Smooth muscle cell (in vitro differentiated cells): Measurements from ENCODE around the gene AFF1. TPM values are rescaled to one million over a fixed set of nuclear protein-coding genes. Genes with fewer than 3 reads are reported as not detected.

Experiments
- DNase-seq: peaks from one replicate; lab custom pipeline; 2025; ENCODE audit not compliant: unreplicated experiment; lab: John Stamatoyannopoulos, UW
- H2AFZ ChIP-seq: fragments of 200-600 bp; sonication (generic); 2 replicates; pipeline ENCODE4 v1.6.0; 2016; ENCODE audit warnings: antibody characterized with exemption, low read depth, mild to moderate bottlenecking
- H3F3A ChIP-seq: fragments of 200-600 bp; sonication (generic); 2 replicates; pipeline ENCODE4 v1.6.0; 2017; ENCODE audit warnings: antibody characterized with exemption, low read depth
- H3K27ac ChIP-seq: fragments of 200-600 bp; sonication (generic); 2 replicates; pipeline ENCODE4 v1.5.1; 2016; ENCODE audit warnings: low read depth, mild to moderate bottlenecking
- H3K27me3 ChIP-seq: fragments of 200-600 bp; sonication (generic); 2 replicates; pipeline ENCODE4 v1.6.1; 2016; ENCODE audit warnings: low read depth, mild to moderate bottlenecking
- H3K36me3 ChIP-seq: fragments of 200-600 bp; sonication (generic); 2 replicates; pipeline ENCODE4 v1.5.1; 2016; ENCODE audit warnings: low read depth
- H3K4me1 ChIP-seq: fragments of 200-600 bp; sonication (generic); 2 replicates; pipeline ENCODE4 v1.5.1; 2016; ENCODE audit warnings: low read depth
- H3K4me2 ChIP-seq: fragments of 200-600 bp; sonication (generic); 2 replicates; pipeline ENCODE4 v1.6.0; 2016; ENCODE audit warnings: mild to moderate bottlenecking
- H3K4me3 ChIP-seq: fragments of 200-600 bp; sonication (generic); 2 replicates; pipeline ENCODE4 v1.5.1; 2016; ENCODE audit warnings: mild to moderate bottlenecking
- H3K79me2 ChIP-seq: fragments of 200-600 bp; sonication (generic); 2 replicates; pipeline ENCODE4 v1.6.0; 2016; ENCODE audit warnings: low read depth, mild to moderate bottlenecking
- H3K9ac ChIP-seq: fragments of 200-600 bp; sonication (generic); 2 replicates; pipeline ENCODE4 v1.6.0; 2016; ENCODE audit warnings: low read depth
- H3K9me3 ChIP-seq: fragments of 200-600 bp; sonication (generic); replicated peaks from 2 replicates; pipeline ENCODE4 v1.5.1; 2016; ENCODE audit warnings: low read depth
- H4K20me1 ChIP-seq: fragments of 200-600 bp; sonication (generic); 2 replicates; pipeline ENCODE4 v1.6.0; 2016; ENCODE audit warnings: low read depth
- CTCF ChIP-seq: fragments of 200-600 bp; sonication (generic); IDR thresholded peaks from 2 replicates; pipeline ENCODE4 v1.5.1; 2017; ENCODE audit warnings: borderline replicate concordance, mild to moderate bottlenecking, antibody characterized with exemption; ENCODE audit not compliant: insufficient read depth, poor library complexity, severe bottlenecking
- WGBS: methylation state at CpG from one replicate; pipeline ENCODE4 v1.1.7; 2016; ENCODE audit warnings: low lambda C conversion rate; 5-methylcytosine and 5-hydroxymethylcytosine counted together
- polyA plus RNA-seq: library from polyadenylated mRNA; unstranded; fragments of >200 nt; fragmentation: Nextera tagmentation; extraction: Ambion mirVana; gene quantifications from 2 replicates; pipeline ENCODE4 v1.2.1, GENCODE V29; 2016
- total RNA-seq: library from RNA; depleted of rRNA; stranded (reverse); fragments of >200 nt; gene quantifications from 2 replicates; pipeline ENCODE4 v1.2.3, GENCODE V29; 2014

The AFF1 gene
- total and polyA plus RNA-seq, 2 experiments from 2014 or later = 6.6 to 17.7 TPM

DNA sequence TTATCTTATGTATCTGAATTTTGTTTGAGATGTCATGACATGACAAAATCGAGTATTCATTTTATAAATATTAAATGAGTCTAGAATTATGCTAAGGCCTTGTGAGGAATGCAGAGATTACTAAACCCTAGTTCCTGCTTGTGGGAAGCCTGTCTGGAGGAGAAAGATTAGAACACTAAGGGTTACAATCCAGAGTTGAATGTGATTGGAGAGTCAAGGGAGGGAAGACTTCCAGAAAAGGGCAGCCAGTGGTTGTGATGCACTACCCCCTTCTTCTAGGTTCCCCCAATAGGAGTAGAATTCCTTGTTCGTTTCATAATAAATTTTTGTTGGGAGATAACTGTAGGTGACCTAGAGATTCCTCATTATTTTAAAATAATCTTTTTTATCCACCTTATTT, 141.1 kb downstream of the AFF1 start:
- H3K79me2 ChIP-seq = peaks cover 39% of the 10 kb centered on the region
- H3K36me3 ChIP-seq = no peaks in the 10 kb centered on the region
- H3K4me1 ChIP-seq = peaks cover 39% of the 10 kb centered on the region
- H3K27me3 ChIP-seq = no peaks in the 10 kb centered on the region
- peak overlapping the region; percentile 84 for H3K27ac ChIP-seq
- no peak overlapping the region for H3K4me3 ChIP-seq
- no peaks in the 10 kb centered on the region for H3F3A ChIP-seq
- 70% methylated on average over 2 of the region's 2 CpGs for WGBS
- DNase-seq = no peak
- peak overlapping the region; percentile 36 for H3K4me2 ChIP-seq
- H2AFZ ChIP-seq = no peak overlapping the region
- H4K20me1 ChIP-seq = peaks cover 21% of the 10 kb centered on the region
- H3K9me3 ChIP-seq = no peaks in the 10 kb centered on the region
- no peak overlapping the region for H3K9ac ChIP-seq
- TF ChIP-seq CTCF = no peak

GRCh38 chr4:87076690-87077358, 142.0 kb downstream of the AFF1 start:
- peaks cover 39% of the 10 kb centered on the region for H3K4me1 ChIP-seq
- no peak overlapping the region for H3K9ac ChIP-seq
- 88% methylated on average over 6 of the region's 6 CpGs for WGBS
- H3K4me3 ChIP-seq = no peak overlapping the region
- peaks cover 40% of the 10 kb centered on the region for H3K79me2 ChIP-seq
- no peak for DNase-seq
- H3K36me3 ChIP-seq = no peaks in the 10 kb centered on the region
- no peak overlapping the region for H2AFZ ChIP-seq
- H4K20me1 ChIP-seq = peaks cover 21% of the 10 kb centered on the region
- no peak for TF ChIP-seq CTCF
- no peaks in the 10 kb centered on the region for H3K9me3 ChIP-seq
- no peaks in the 10 kb centered on the region for H3K27me3 ChIP-seq
- H3F3A ChIP-seq = no peaks in the 10 kb centered on the region
- no peak overlapping the region for H3K27ac ChIP-seq
- H3K4me2 ChIP-seq = no peak overlapping the region

DNA sequence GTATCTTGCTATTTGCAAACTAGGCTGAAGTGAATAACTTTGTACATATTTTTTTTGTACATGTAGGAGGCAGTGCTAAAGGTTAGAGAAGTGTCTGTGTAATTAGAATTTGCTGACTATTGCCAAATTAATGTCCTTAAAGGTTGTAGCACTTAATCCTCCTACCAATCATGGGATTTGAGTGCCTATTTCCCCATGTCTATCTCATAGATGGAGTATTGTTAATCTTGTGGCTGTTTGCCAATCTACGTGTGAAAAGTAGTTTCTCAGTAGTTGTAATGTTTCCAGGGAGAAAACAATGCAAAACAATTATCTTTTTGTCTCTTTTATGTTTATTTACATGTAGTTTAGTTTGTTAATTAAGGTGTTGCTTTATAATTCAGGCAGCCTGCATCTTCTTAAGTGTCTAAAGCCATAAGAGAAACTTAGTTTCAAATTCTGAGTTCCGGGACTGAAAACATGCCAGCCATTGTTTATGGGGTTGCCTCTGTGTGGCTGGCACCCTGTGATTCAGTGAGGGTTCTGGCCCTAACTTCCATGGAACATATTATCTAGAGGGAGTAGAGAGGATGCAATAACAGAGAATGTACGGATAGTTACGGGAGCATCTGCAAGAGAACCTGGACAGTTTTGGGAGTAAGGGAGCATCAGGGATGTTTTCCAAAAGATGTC, 143.2 kb downstream of the AFF1 start:
- Histone ChIP-seq H3K4me1 (peaks cover 39% of the 10 kb centered on the region), H3K27ac (no peak overlapping the region), H3K79me2 (peaks cover 49% of the 10 kb centered on the region), H3K9me3 (no peaks in the 10 kb centered on the region), H3K36me3 (no peaks in the 10 kb centered on the region), H3K4me2 (no peak overlapping the region), H3F3A (no peaks in the 10 kb centered on the region), H2AFZ (no peak overlapping the region), H4K20me1 (peaks cover 16% of the 10 kb centered on the region), H3K9ac (no peak overlapping the region), H3K27me3 (no peaks in the 10 kb centered on the region), H3K4me3 (no peak overlapping the region)
- no peak for DNase-seq
- WGBS = 94% methylated on average over 4 of the region's 4 CpGs
- TF ChIP-seq CTCF = no peak
